Esophagus muscularis mucosa (tissue), 4 donors: ENCODE measurements around the gene SPSB1. TPM values are rescaled to one million over a fixed set of nuclear protein-coding genes. Genes with fewer than 3 reads are reported as not detected.

Experiments used
- DNase-seq: peaks from one replicate; pipeline ENCODE4 v3.0.0-alpha.2; 2017; ENCODE audit errors: extremely low spot score
- H3K27ac ChIP-seq, 4 donors: fragments of 200-600 bp; sonication (generic); replicated peaks in 1 of 4; 1 replicate in 3 of 4; 2 replicates in 1 of 4; pipeline ENCODE4 v1.5.1; 2016 to 2019; ENCODE audit warnings: mild to moderate bottlenecking in 1 of 4
- H3K27me3 ChIP-seq, 4 donors: fragments of 200-600 bp; sonication (generic); one replicate each; pipeline versions ENCODE4 v1.5.1 to v1.6.0; 2016 to 2019
- H3K36me3 ChIP-seq, 4 donors: fragments of 200-600 bp; sonication (generic); one replicate each; pipeline ENCODE4 v1.5.1; 2016 to 2019
- H3K4me1 ChIP-seq, 4 donors: fragments of 200-600 bp; sonication (generic); one replicate each; pipeline ENCODE4 v1.5.1; 2016 to 2019
- H3K4me3 ChIP-seq, 4 donors: fragments of 200-600 bp; sonication (generic); 1 replicate in 2 of 4; 2 replicates in 2 of 4; pipeline ENCODE4 v1.5.1; 2016 to 2019; ENCODE audit warnings: mild to moderate bottlenecking in 4 of 4, moderate library complexity in 1 of 4
- H3K9me3 ChIP-seq, 4 donors: fragments of 200-600 bp; sonication (generic); 1 replicate in 3 of 4; 2 replicates in 1 of 4; pipeline ENCODE4 v1.5.1; 2016 to 2019
- EP300 ChIP-seq: sonication (generic); formaldehyde crosslinking; IDR thresholded peaks from one replicate; pipeline ENCODE4 v1.6.1; 2017; ENCODE audit warnings: antibody characterized with exemption
- POLR2A ChIP-seq: fragments of 450-650 bp; IDR thresholded peaks from one replicate; pipeline ENCODE4 v1.6.1; 2017; ENCODE audit warnings: antibody characterized with exemption, moderate library complexity, mild to moderate bottlenecking, low read depth
- POLR2AphosphoS5 ChIP-seq, 2 donors: sonication (generic); formaldehyde crosslinking; IDR thresholded peaks; one replicate each; pipeline ENCODE4 v1.6.1; 2017; ENCODE audit warnings: antibody characterized with exemption in 2 of 2
- WGBS: methylation state at CpG from one replicate; pipeline ENCODE4 v1.1.5; 2018; 5-methylcytosine and 5-hydroxymethylcytosine counted together
- intact Hi-C: fragments of 100-400 bp; cut with DNase I; formaldehyde crosslinking; loops from one replicate; pipeline ENCODE4 v1.15.1; 2023
- total RNA-seq, 4 donors: library from RNA; depleted of rRNA; stranded (reverse); fragments of >200 nt; gene quantifications; one replicate each; pipeline versions ENCODE4 v1.1.0 to v1.2.1, GENCODE V29; 2016
- TF ChIP-seq, protein P1 (sequence below), 3 experiments: fragments of 200-600 bp in 2 of 3; fragments of 450-650 bp in 1 of 3; sonication (generic) in 2 of 3; IDR thresholded peaks; one replicate each; pipeline ENCODE4 v1.5.1; 2017 to 2019; ENCODE audit warnings: antibody characterized with exemption in 3 of 3, mild to moderate bottlenecking in 2 of 3, moderate library complexity in 1 of 3

SPSB1 gene
- total RNA-seq, 4 donors from 2014 or later = 61.0 to 104 (median 97.4) TPM

DNA sequence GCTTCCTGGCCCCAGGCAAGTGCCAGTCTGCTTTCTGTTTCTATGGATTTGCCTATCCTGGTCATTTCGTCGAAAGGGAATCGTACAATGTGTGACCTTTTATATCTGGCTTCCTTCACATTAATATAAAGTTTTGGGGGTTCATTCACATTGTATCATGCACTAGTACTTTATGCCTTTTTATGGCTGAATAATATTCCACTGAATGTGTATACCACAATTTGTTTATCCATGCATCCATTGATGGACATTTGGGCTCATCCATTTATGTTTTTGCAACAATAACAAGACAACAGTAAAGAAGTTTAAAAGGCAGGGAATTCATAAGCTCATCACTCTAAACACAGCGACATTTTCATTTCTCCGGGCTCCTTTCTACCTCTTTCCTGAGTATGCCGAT, 50.6 kb downstream of the SPSB1 start:
- Histone ChIP-seq H3K4me3 (no peak overlapping the region), H3K9me3 (no peaks in the 10 kb centered on the region), H3K36me3 (no peaks in the 10 kb centered on the region), H3K4me1 (peaks cover 34 to 94% (median 90%) of the 10 kb centered on the region in 4 donors), H3K27ac (no peak overlapping the region), H3K27me3 (no peaks in the 10 kb centered on the region)
- intact Hi-C loops = no loop called here
- WGBS = 98% methylated on average over 6 of the region's 6 CpGs
- TF ChIP-seq POLR2AphosphoS5 (IDR thresholded peaks at IDR 0.05) (no peak), POLR2A (no peak), EP300 (no peak)
- TF ChIP-seq, protein P1, sequence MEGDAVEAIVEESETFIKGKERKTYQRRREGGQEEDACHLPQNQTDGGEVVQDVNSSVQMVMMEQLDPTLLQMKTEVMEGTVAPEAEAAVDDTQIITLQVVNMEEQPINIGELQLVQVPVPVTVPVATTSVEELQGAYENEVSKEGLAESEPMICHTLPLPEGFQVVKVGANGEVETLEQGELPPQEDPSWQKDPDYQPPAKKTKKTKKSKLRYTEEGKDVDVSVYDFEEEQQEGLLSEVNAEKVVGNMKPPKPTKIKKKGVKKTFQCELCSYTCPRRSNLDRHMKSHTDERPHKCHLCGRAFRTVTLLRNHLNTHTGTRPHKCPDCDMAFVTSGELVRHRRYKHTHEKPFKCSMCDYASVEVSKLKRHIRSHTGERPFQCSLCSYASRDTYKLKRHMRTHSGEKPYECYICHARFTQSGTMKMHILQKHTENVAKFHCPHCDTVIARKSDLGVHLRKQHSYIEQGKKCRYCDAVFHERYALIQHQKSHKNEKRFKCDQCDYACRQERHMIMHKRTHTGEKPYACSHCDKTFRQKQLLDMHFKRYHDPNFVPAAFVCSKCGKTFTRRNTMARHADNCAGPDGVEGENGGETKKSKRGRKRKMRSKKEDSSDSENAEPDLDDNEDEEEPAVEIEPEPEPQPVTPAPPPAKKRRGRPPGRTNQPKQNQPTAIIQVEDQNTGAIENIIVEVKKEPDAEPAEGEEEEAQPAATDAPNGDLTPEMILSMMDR (IDR thresholded peaks at IDR 0.05) = no peak
- DNase-seq = no peak

DNA sequence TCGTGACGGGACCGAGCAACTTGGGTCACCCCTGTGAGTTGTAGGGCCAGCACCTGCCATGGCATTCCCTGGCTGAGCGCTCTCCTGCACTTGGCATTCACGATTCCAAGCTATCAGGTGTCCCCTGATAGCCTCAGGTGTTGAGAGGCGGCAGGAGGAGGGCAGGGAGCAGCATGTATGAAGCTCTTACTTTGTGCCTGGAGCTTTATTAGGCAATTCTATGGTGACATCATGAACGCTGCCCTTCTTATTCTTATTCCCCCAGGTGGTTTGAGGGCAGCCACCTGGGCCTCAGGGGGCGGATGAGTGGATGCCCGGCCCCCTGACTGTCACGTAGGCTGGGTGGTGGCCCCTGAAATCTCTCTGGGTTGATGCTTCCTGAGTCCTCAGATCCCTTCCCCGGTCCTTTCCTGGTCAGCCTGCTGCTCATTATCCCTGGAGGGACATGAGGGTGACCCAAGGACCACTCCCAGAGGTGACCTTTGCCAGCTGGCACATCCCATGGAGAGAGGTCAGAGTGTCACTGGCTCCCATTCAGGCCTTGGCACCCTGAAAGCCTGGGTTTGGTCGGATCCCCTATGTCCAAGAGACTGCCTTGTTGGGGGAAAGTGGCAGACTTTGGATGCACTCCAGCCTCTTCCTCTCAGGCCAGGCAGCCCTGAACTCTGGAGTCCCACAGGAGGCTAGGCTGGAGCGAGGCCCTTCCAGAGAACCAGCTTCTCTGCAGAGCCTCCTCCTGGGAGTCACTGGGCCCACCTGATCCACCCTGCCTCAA, 51.9 kb downstream of the SPSB1 start:
- TF ChIP-seq POLR2A (no peak), POLR2AphosphoS5 (IDR thresholded peaks at IDR 0.05) (no peak), EP300 (no peak)
- TF ChIP-seq, protein P1 (IDR thresholded peaks at IDR 0.05) = no peak
- H3K4me3 ChIP-seq = no peak overlapping the region
- intact Hi-C loops = no loop called here
- H3K27me3 ChIP-seq = no peaks in the 10 kb centered on the region
- H3K27ac ChIP-seq = peak overlapping the region; percentile 34 to 56 (median 38)
- no peaks in the 10 kb centered on the region for H3K36me3 ChIP-seq
- 80% methylated on average over 10 of the region's 13 CpGs for WGBS
- no peak for DNase-seq
- H3K4me1 ChIP-seq = peaks cover 28 to 94% (median 90%) of the 10 kb centered on the region in 4 donors
- no peaks in the 10 kb centered on the region for H3K9me3 ChIP-seq

DNA sequence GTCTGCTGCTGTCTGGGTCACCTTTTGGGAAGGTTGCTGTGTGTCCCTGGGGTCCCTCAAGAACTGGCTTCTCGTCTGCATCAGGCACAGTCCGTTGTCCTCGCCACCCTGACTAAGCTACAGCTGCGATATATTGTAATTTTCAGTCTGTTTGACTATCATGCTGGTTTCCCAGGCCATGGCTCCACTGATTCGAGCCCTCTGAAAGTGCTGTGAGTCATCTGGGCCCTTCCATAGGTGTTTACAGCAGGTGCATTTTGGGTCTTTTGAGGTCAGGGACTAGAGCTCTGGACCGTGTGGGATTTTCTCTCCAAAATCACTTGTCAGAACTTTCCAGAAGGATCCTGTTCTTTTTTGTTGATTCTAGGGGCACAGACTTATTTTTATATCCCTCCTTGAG, 52.8 kb downstream of the SPSB1 start:
- 76% methylated on average over 6 of the region's 6 CpGs for WGBS
- intact Hi-C loops = no loop called here
- H3K27ac ChIP-seq = peak overlapping the region in 3 of 4 donors; percentile 35 to 56 (median 42)
- no peak for DNase-seq
- H3K9me3 ChIP-seq = no peaks in the 10 kb centered on the region
- no peak overlapping the region for H3K4me3 ChIP-seq
- H3K27me3 ChIP-seq = no peaks in the 10 kb centered on the region
- no peaks in the 10 kb centered on the region for H3K36me3 ChIP-seq
- TF ChIP-seq POLR2A (no peak), EP300 (no peak), POLR2AphosphoS5 (IDR thresholded peaks at IDR 0.05) (no peak)
- TF ChIP-seq, protein P1 (IDR thresholded peaks at IDR 0.05) = no peak
- peaks cover 24 to 94% (median 90%) of the 10 kb centered on the region in 4 donors for H3K4me1 ChIP-seq

DNA sequence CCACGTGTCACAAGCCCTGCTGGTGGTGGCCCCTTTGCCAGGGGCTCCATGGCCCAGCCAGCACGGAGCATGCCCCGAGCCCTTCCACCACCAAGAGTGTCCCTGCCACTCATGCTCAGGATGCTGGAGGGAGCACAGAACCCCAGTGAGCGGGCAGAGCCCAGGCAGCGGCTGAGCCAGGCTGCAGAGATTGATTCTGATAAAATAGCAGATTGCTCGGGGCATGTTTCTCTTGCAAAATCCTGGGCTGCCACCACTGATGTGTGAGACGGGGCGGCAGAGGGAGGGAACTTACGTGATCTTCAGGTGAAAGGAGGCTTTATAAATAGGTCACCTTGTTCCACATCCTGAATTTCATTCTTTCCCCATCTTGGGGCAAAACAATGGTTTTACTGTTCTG, 53.2 kb downstream of the SPSB1 start:
- WGBS = 71% methylated on average over 8 of the region's 9 CpGs
- no peaks in the 10 kb centered on the region for H3K9me3 ChIP-seq
- no peak overlapping the region for H3K4me3 ChIP-seq
- H3K36me3 ChIP-seq = no peaks in the 10 kb centered on the region
- H3K27ac ChIP-seq = peak overlapping the region in 2 of 4 donors; percentile 35 to 42
- intact Hi-C loops = no loop called here
- TF ChIP-seq, protein P1 (IDR thresholded peaks at IDR 0.05) = no peak
- TF ChIP-seq EP300 (no peak), POLR2A (no peak), POLR2AphosphoS5 (IDR thresholded peaks at IDR 0.05) (no peak)
- peaks cover 23 to 94% (median 90%) of the 10 kb centered on the region in 4 donors for H3K4me1 ChIP-seq
- no peaks in the 10 kb centered on the region for H3K27me3 ChIP-seq
- no peak for DNase-seq
